Nasal cavity respiratory epithelium epithelial cell of viscerocranial mucosa (primary cell): Measurements from ENCODE around the gene KRT83. TPM values are rescaled to one million over a fixed set of nuclear protein-coding genes. Genes with fewer than 3 reads are reported as not detected.

Experiments used
- total RNA-seq: library from RNA; depleted of rRNA; stranded (reverse); fragments of >200 nt; gene quantifications from 2 replicates; pipeline ENCODE4 v1.2.3, GENCODE V29; 2014

The KRT83 gene
- total RNA-seq, result not detected in 2 replicates

GRCh38 chr12:52320784-52321400 lies at the start of gene KRT83:
Gene KRT83 (minus strand): TSS chr12:52321398. CDS start chr12:52321335, 63 bp downstream.

GRCh38 chr12:52366738-52367485 lies 45.7 kb upstream of the KRT83 start, which contains the start of gene KRT85:
Gene KRT85 (minus strand): TSS chr12:52367481. CDS start chr12:52367405, 76 bp downstream.

DNA sequence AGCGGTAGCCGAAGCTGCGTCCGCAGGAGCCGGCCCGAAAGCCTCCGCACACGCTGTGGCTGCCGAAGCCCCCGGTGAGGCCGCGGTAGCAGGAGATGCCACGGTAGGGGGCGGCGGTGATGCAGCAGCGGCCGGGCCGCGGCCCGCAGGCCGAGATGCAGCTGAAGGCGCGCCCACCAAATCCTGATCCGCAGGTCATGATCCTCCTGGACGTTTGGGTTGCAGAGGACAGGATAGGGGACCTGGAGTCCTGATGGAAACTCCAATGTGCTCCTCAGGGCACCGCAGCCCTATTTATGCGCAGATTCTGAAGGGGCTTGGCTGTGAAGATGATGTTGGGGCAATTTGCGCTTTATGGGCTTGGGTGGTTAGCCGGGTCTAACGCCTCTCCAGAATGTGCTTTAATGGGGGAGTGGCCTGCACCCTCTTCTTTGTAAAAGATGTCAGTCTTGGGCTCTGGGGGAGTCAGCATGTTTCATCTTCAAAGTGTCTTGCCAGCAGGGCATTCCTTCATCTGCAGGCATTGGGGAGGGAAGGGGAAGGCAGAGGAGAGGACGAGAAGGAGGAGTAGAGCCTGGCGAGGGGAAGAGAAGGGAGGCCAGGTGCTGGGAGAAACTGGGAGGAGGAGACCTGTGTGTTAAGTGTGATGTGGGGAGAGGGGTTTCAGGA lies 29.8 kb downstream of the KRT83 start, which contains the start of gene KRT81:
Gene KRT81, minus strand, starts transcription at position 268 of the 669 bp plus-strand sequence. Its CDS starts 69 bp downstream, at position 199.

DNA sequence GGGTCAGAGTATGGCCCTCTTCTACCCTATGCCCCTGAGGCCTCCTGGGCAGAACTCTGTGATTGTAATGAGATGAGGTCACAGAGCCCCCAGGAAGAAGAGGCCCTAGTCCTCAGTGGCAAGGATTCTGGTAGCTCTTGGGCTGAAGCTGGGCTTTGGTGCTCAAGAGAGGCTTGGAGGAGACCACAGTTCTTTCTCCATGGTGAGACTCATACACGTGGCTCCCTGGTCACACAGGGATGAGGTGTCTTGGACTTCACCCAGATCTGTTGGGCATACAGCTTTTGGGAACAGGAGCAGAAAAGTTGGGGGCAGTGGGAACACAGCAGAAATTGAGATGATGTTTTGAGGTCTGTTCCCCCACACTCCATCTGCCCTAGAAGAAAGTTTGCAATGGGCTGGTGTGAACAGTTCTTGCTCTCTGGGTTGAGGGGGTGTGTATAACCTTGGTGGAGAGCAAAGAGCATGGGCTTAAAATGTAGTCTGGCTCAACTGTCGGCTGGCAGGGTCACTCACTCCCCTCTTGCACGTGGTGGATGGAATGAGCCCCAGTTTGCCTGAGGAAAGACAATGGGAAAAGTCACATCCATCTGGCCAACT lies 46.6 kb downstream of the KRT83 start, which contains the start of gene KRT86:
Gene KRT86, plus strand, starts transcription at position 125 of the 600 bp plus-strand sequence. CDS start 27,272 bp downstream, outside the sequence.

Other genes starting within 250 kb of the KRT83 start
- gene SMIM41, start 241.7 kb downstream of the KRT83 start, total RNA-seq, result under 0.01 TPM in 1 of 2 replicates, not detected in the other
- gene KRT80, start 129.4 kb downstream of the KRT83 start, total RNA-seq, result 4.6 and 80.0 TPM in 2 replicates
- gene KRT7, start 88.2 kb downstream of the KRT83 start, total RNA-seq, result 655 and 771 TPM in 2 replicates
- gene KRT86, start 46.8 kb downstream of the KRT83 start, total RNA-seq, result 0.07 and 1.0 TPM in 2 replicates
- 9.1 and 256 TPM in 2 replicates for gene KRT81, start 29.9 kb downstream of the KRT83 start, total RNA-seq
- gene KRT85, start 46.1 kb upstream of the KRT83 start, total RNA-seq, result not detected in 2 replicates
- 0.07 TPM in 1 of 2 replicates, not detected in the other for gene KRT84, start 64.3 kb upstream of the KRT83 start, total RNA-seq
- gene KRT82, start 84.9 kb upstream of the KRT83 start, total RNA-seq, result not detected in 2 replicates
- gene KRT75, start 113.0 kb upstream of the KRT83 start, total RNA-seq, result 0.78 and 5.1 TPM in 2 replicates
- 369 and 1,719 TPM in 2 replicates for gene KRT6B, start 130.7 kb upstream of the KRT83 start, total RNA-seq
- 171 and 249 TPM in 2 replicates for gene KRT6C, start 152.4 kb upstream of the KRT83 start, total RNA-seq
- gene KRT6A, start 171.9 kb upstream of the KRT83 start, total RNA-seq, result 14,274 and 14,814 TPM in 2 replicates
- 6,718 and 16,450 TPM in 2 replicates for gene KRT5, start 199.0 kb upstream of the KRT83 start, total RNA-seq
- gene KRT71, start 231.7 kb upstream of the KRT83 start, total RNA-seq, result not detected in 2 replicates